Mesothelial cell of epicardium (in vitro differentiated cells): ENCODE data around the gene MESD. TPM values are rescaled to one million over a fixed set of nuclear protein-coding genes. Genes with fewer than 3 reads are reported as not detected.

Experiments used
- DNase-seq, 2 experiments: peaks; one replicate each; pipeline ENCODE4 v3.0.0; 2021; ENCODE audit warnings: low spot score in 2 of 2; ENCODE audit not compliant: unreplicated experiment in 2 of 2
- H3K27ac Mint-ChIP-seq: 2 replicates; pipeline ENCODE4 v1.8.0; 2021; ENCODE audit warnings: mixed read lengths
- H3K27me3 Mint-ChIP-seq: 2 replicates; pipeline ENCODE4 v1.8.0; 2021; ENCODE audit warnings: low read depth, mixed read lengths
- H3K36me3 Mint-ChIP-seq: 2 replicates; pipeline ENCODE4 v1.8.0; 2021; ENCODE audit warnings: mixed read lengths
- H3K4me1 Mint-ChIP-seq: 2 replicates; pipeline ENCODE4 v1.8.0; 2021; ENCODE audit warnings: mixed read lengths
- H3K4me3 Mint-ChIP-seq: 2 replicates; pipeline ENCODE4 v1.8.0; 2021; ENCODE audit warnings: mild to moderate bottlenecking, moderate library complexity, mixed read lengths
- H3K9me3 Mint-ChIP-seq: 2 replicates; pipeline ENCODE4 v1.8.0; 2021; ENCODE audit warnings: mixed read lengths
- CTCF ChIP-seq: fragments of 200-600 bp; sonication (generic); IDR thresholded peaks from one replicate; pipeline ENCODE4 v1.5.0; 2021; ENCODE audit warnings: antibody characterized with exemption; ENCODE audit not compliant: unreplicated experiment
- total RNA-seq: library from RNA; stranded (reverse); gene quantifications from 3 replicates; pipeline ENCODE4 v1.2.1, GENCODE V29; 2021

Gene MESD
- total RNA-seq, 1 donor from 2014 or later = 34.9 TPM

GRCh38 chr15:81032355-81032754 lies 42.7 kb upstream of the MESD start:
- no peak for DNase-seq
- Mint-ChIP-seq H3K27ac (no peak overlapping the region), H3K4me1 (peaks cover 3% of the 10 kb centered on the region), H3K36me3 (no peaks in the 10 kb centered on the region), H3K9me3 (peaks cover 13% of the 10 kb centered on the region), H3K4me3 (no peak overlapping the region), H3K27me3 (no peaks in the 10 kb centered on the region)
- TF ChIP-seq CTCF = no peak

- Mint-ChIP-seq H3K4me1 (peaks cover 6% of the 10 kb centered on the region), H3K27ac (no peak overlapping the region), H3K4me3 (no peak overlapping the region), H3K27me3 (no peaks in the 10 kb centered on the region), H3K9me3 (peaks cover 13% of the 10 kb centered on the region), H3K36me3 (no peaks in the 10 kb centered on the region)
- no peak for TF ChIP-seq CTCF
- no peak for DNase-seq
Measured at GRCh38 chr15:81031203-81031602, 41.6 kb upstream of the MESD start.

- no peak for TF ChIP-seq CTCF
- DNase-seq = no peak
- no peak overlapping the region for H3K27ac Mint-ChIP-seq
- no peaks in the 10 kb centered on the region for H3K27me3 Mint-ChIP-seq
- no peak overlapping the region for H3K4me3 Mint-ChIP-seq
- peaks cover 8% of the 10 kb centered on the region for H3K4me1 Mint-ChIP-seq
- peaks cover 13% of the 10 kb centered on the region for H3K9me3 Mint-ChIP-seq
- no peaks in the 10 kb centered on the region for H3K36me3 Mint-ChIP-seq
Measured at GRCh38 chr15:81030301-81030750, 40.7 kb upstream of the MESD start.

- Mint-ChIP-seq H3K36me3 (no peaks in the 10 kb centered on the region), H3K27me3 (no peaks in the 10 kb centered on the region), H3K4me3 (no peak overlapping the region), H3K4me1 (peaks cover 13% of the 10 kb centered on the region), H3K9me3 (peaks cover 13% of the 10 kb centered on the region), H3K27ac (no peak overlapping the region)
- TF ChIP-seq CTCF = no peak
- no peak for DNase-seq
Measured at GRCh38 chr15:81029414-81030300, 40.0 kb upstream of the MESD start.

GRCh38 chr15:81026836-81027599 lies 37.4 kb upstream of the MESD start:
- Mint-ChIP-seq H3K27ac (no peak overlapping the region), H3K36me3 (no peaks in the 10 kb centered on the region), H3K4me3 (no peak overlapping the region), H3K27me3 (no peaks in the 10 kb centered on the region), H3K9me3 (peaks cover 13% of the 10 kb centered on the region), H3K4me1 (peaks cover 19% of the 10 kb centered on the region)
- no peak for TF ChIP-seq CTCF
- no peak for DNase-seq
